HS-5 (cell line): ENCODE data around the gene CD80.

ENCODE experiments used
- DNase-seq: peaks from one replicate; pipeline ENCODE4 v3.0.0-alpha.2; 2012; ENCODE audit warnings: low read depth

The CD80 gene

DNA sequence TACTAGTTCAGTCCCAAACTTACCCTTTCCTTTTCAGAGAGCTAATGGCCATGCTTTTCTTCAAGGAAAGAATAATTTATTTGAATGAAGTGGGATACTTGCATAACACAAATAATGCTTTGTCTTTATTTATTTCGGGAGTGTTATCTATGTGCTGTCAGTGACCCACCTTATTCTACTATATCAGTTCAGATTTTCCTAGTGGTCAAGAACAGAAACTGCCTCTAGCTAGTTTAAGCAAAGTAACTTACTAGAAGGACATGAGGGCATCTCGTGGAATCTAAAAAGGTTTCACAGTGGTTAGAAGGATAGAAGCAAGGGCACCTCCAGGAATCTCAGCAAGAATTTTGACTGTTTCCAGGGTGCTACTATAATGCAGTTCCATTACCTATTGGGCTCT, 64.8 kb downstream of the CD80 start:
- no peak for DNase-seq

DNA sequence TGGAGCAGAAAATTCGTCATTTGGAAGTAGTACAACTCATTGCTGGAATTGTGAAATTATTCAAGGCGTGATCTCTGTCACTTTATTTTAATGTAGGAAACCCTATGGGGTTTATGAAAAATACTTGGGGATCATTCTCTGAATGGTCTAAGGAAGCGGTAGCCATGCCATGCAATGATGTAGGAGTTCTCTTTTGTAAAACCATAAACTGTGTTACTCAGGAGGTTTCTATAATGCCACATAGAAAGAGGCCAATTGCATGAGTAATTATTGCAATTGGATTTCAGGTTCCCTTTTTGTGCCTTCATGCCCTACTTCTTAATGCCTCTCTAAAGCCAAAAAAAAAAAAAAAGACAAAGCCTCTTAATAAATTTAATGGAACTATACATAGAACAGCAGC, 66.6 kb downstream of the CD80 start:
- DNase-seq: no peak

DNA sequence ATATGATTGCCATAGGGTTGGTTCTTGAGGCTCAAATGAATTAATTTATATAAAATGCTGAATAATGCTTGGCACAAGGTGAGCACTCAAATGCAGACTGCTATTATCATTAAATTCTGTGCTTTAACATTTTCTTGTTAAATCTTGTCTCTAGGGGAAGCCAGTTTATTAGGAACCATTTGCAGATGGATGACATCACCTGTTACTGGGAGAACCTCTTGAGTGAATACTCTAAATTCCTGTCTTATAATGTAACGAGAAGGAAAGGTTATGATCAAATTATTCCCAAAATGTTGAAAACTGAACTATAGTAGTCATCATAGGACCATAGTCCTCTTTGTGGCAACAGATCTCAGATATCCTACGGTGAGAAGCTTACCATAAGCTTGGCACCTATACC, 67.3 kb downstream of the CD80 start:
- no peak for DNase-seq

DNA sequence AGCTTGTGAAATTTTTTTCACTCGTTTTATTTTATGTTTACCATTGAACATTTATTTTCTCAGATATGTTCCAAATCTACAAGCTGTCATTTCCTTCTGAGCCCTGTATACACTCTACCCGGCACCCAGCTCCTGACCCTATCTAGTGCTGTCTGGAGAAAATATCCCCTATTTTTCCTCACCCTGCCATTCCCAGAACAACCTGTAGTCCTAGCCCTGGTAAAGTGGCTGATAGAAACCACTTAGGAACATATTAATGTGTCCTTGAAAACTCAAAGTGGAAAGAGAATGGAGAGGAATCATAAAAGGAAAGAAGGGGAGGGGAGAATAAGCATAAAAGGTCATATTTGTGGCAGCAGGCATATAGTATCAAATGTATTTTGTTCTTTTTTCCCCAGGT, 69.3 kb downstream of the CD80 start:
- DNase-seq: no peak

DNA sequence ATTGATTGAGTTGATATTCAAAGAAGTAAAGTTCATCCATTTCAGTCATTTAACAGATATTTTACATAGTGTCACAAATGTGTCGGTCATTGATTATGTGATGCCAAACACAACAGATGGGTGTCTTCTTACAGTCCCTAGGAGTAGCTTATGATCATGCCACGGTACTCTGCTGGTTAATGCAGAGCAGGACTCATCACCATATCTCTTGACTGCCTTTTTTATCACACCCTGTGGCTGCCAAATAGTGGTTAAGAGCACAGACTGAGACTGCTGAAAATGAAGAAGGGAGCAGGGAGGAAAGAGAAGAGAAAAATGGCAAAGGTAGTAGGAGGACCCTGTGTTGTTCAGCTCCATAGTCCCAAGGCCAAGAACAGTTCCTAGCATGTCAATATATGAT, 73.9 kb downstream of the CD80 start:
- DNase-seq: no peak

DNA sequence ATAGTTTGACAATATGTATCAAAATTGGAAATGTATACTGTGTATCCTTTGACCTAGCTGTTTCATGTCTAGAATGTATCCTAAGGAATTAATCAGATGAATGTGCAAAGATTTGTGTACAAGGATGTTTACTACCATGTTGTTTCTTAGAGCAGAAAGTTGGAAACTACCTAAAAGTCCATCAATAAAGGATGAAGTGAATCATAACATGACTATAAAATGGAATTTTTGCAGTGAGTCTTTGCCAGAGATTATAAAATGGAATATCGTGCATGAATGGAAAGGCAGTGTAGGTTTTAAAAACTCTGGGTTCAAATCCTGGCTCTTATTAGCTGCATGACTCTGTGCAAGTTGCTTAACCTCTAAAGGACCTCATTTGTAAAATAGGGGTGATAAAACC, 76.3 kb downstream of the CD80 start:
- DNase-seq: no peak

DNA sequence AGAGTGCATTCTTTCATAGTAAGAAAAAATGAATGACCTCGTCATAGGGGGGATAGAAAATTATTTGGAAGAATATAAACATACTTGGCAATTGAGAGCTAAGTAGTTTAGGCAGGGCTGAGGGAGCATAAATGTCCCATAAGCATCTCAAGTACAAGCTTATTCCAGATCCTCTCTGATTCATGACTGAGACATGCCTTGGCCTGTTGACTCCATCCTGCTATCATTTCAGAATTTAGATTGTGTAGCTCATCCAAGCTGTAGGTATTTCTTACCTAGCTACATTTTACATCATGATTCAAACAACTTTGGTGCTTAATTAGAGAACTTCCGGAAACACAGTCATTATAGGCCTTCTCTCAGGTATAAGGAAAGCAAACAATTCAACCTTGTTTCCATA, 78.3 kb downstream of the CD80 start:
- DNase-seq: no peak
